Thyroid gland (tissue), 4 donors: ENCODE measurements around the gene DKK1. TPM values are rescaled to one million over a fixed set of nuclear protein-coding genes. Genes with fewer than 3 reads are reported as not detected.

Experiments
- DNase-seq, 2 donors: peaks; one replicate each; pipeline ENCODE4 v3.0.0-alpha.2; 2019
- H3K27ac ChIP-seq, 3 donors: fragments of 200-600 bp; sonication (generic); 1 replicate in 2 of 3; 2 replicates in 1 of 3; pipeline ENCODE4 v1.5.1; 2016 to 2019; ENCODE audit warnings: mild to moderate bottlenecking in 1 of 3, moderate library complexity in 1 of 3
- H3K27me3 ChIP-seq: fragments of 200-600 bp; sonication (generic); one replicate; pipeline ENCODE4 v1.5.1; 2019
- H3K36me3 ChIP-seq, 2 donors: fragments of 200-600 bp; sonication (generic); one replicate each; pipeline ENCODE4 v1.5.1; 2016 to 2019
- H3K4me1 ChIP-seq, 2 donors: fragments of 200-600 bp; sonication (generic); one replicate each; pipeline ENCODE4 v1.5.1; 2017 to 2019
- H3K4me3 ChIP-seq, 3 donors: fragments of 200-600 bp; sonication (generic); replicated peaks in 1 of 3; 1 replicate in 2 of 3; 2 replicates in 1 of 3; pipeline ENCODE4 v1.5.1; 2016; ENCODE audit warnings: mild to moderate bottlenecking in 1 of 3
- H3K9me3 ChIP-seq: fragments of 200-600 bp; sonication (generic); one replicate; pipeline ENCODE4 v1.5.1; 2017
- POLR2A ChIP-seq, 2 donors: fragments of 450-650 bp; IDR thresholded peaks; one replicate each; pipeline ENCODE4 v1.6.1; 2017; ENCODE audit warnings: antibody characterized with exemption in 2 of 2, mild to moderate bottlenecking in 2 of 2, moderate library complexity in 1 of 2
- WGBS, 2 donors: methylation state at CpG; one replicate each; pipeline ENCODE4 v1.1.5; 2017; 5-methylcytosine and 5-hydroxymethylcytosine counted together
- intact Hi-C: fragments of 100-400 bp; cut with DNase I; formaldehyde crosslinking; loops from one replicate; pipeline ENCODE4 v1.15.1; 2023
- total RNA-seq, 4 donors: library from RNA; depleted of rRNA; stranded (reverse); fragments of >200 nt; gene quantifications; one replicate each; pipeline ENCODE4 v1.2.3, GENCODE V29; 2016
- TF ChIP-seq, protein P1 (sequence below), 6 experiments: fragments of 200-600 bp in 3 of 6; fragments of 450-650 bp in 3 of 6; sonication (generic) in 3 of 6; IDR thresholded peaks; one replicate each; pipeline ENCODE4 v1.5.1; 2016 to 2019; ENCODE audit warnings: antibody characterized with exemption in 6 of 6, mild to moderate bottlenecking in 2 of 6, inconsistent platforms in 1 of 6, moderate library complexity in 1 of 6

Gene DKK1
- total RNA-seq, 4 donors from 2014 or later = 1.7 to 3.2 TPM; not detected in 2

DNA sequence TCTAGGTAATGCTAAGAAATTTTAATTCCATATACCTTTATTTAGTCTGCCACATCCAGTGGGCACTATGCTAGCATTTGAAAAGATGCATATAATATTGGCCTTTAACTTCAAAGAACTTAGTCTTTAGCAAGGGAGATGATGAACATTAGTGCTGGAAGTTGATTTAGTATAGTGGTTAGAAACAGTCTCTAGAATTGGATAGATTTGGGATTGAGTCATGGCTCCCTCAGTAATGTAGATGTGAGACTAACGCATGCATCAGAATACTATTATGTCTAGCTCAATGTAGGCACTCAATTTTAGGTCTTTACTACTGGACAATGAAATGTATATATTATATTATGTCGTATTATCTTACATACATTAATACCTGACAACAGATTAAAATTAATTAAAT lies 5.8 kb downstream of the DKK1 start:
- 71 to 95% methylated on average over 2 of the region's 2 CpGs for WGBS, 2 donors
- Histone ChIP-seq H3K36me3 (no peaks in the 10 kb centered on the region), H3K27me3 (no peaks in the 10 kb centered on the region), H3K4me3 (no peak overlapping the region), H3K9me3 (no peaks in the 10 kb centered on the region), H3K4me1 (peaks cover 0 to 1% of the 10 kb centered on the region in 2 donors), H3K27ac (no peak overlapping the region)
- DNase-seq = no peak
- no peak for TF ChIP-seq POLR2A (IDR thresholded peaks at IDR 0.05)
- TF ChIP-seq, protein P1, sequence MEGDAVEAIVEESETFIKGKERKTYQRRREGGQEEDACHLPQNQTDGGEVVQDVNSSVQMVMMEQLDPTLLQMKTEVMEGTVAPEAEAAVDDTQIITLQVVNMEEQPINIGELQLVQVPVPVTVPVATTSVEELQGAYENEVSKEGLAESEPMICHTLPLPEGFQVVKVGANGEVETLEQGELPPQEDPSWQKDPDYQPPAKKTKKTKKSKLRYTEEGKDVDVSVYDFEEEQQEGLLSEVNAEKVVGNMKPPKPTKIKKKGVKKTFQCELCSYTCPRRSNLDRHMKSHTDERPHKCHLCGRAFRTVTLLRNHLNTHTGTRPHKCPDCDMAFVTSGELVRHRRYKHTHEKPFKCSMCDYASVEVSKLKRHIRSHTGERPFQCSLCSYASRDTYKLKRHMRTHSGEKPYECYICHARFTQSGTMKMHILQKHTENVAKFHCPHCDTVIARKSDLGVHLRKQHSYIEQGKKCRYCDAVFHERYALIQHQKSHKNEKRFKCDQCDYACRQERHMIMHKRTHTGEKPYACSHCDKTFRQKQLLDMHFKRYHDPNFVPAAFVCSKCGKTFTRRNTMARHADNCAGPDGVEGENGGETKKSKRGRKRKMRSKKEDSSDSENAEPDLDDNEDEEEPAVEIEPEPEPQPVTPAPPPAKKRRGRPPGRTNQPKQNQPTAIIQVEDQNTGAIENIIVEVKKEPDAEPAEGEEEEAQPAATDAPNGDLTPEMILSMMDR (IDR thresholded peaks at IDR 0.05) = no peak
- intact Hi-C loops = loop anchor here (10.0 kb wide), 1 partner anchor 165 kb away; no protein-coding TSS in a partner anchor

DNA sequence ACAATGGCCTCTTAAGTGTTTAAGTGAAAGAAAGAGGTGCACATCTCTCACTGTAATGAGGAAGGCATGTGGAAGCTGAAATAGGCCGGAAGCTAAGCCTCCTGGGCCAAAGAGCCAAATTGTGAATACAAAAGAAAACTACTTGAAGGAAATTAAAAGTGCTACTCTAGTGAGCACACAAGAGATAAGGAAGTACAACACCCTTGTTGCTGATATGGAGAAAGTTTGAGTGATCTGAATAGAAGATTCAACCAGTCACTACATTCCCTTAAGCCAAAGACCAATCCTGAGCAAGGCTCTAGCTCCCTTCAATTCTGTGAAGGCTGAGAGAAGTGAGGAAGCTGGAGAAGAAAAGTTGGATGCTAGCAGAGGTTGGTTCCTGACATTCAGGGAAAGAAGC lies 8.2 kb downstream of the DKK1 start:
- Histone ChIP-seq H3K4me3 (no peak overlapping the region), H3K9me3 (no peaks in the 10 kb centered on the region), H3K36me3 (no peaks in the 10 kb centered on the region), H3K27ac (no peak overlapping the region), H3K27me3 (no peaks in the 10 kb centered on the region), H3K4me1 (no peaks in the 10 kb centered on the region)
- TF ChIP-seq, protein P1 (IDR thresholded peaks at IDR 0.05) = no peak
- no peak for TF ChIP-seq POLR2A (IDR thresholded peaks at IDR 0.05)
- no peak for DNase-seq
- intact Hi-C loops = no loop called here
- WGBS, 2 donors = 80 to 81% methylated on average over 1 of the region's 1 CpG

DNA sequence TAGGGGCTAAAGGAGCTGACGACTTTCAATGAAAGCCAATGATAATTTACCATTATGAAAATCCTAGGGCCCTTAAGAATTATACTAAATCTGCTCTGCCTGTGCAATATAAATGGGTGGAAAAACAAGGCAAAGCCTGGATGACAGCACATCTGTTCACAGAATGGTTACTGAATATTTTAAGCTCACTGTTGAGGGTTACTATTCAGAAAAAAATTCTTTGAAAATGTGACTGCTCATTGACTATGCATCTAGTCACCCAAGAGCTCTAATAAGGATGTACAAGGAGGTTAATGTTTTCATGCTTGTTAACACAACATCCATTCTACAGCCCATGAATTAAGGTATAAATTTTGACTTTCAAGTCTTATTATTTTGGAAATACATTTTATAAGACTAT lies 8.9 kb downstream of the DKK1 start:
- no peaks in the 10 kb centered on the region for H3K4me1 ChIP-seq
- H3K27ac ChIP-seq = no peak overlapping the region
- H3K36me3 ChIP-seq = no peaks in the 10 kb centered on the region
- no peaks in the 10 kb centered on the region for H3K27me3 ChIP-seq
- no peak for DNase-seq
- no peaks in the 10 kb centered on the region for H3K9me3 ChIP-seq
- intact Hi-C loops = no loop called here
- 88 to 89% methylated on average over 1 of the region's 1 CpG for WGBS, 2 donors
- TF ChIP-seq, protein P1 (IDR thresholded peaks at IDR 0.05) = no peak
- no peak for TF ChIP-seq POLR2A (IDR thresholded peaks at IDR 0.05)
- no peak overlapping the region for H3K4me3 ChIP-seq

DNA sequence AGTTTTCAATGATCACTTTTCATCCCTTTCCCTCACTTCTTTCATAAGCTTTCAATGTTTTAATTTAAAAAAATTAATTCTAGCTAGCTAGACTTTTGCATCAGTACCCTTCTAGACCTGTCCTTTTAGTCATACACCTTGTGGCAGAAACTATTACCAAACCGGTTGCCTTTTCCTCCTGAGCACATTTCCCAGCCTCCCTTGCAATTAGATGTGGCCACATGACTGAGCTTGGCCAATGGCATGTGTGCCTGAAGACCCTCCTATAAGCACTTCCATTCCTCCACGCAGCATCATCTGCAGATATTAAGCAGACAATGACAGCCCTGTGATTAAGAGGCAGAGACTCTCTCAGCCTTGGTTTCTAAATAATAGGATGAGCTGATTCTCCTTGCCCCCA lies 12.3 kb downstream of the DKK1 start:
- WGBS, 2 donors = 85 to 87% methylated on average over 2 of the region's 2 CpGs

DNA sequence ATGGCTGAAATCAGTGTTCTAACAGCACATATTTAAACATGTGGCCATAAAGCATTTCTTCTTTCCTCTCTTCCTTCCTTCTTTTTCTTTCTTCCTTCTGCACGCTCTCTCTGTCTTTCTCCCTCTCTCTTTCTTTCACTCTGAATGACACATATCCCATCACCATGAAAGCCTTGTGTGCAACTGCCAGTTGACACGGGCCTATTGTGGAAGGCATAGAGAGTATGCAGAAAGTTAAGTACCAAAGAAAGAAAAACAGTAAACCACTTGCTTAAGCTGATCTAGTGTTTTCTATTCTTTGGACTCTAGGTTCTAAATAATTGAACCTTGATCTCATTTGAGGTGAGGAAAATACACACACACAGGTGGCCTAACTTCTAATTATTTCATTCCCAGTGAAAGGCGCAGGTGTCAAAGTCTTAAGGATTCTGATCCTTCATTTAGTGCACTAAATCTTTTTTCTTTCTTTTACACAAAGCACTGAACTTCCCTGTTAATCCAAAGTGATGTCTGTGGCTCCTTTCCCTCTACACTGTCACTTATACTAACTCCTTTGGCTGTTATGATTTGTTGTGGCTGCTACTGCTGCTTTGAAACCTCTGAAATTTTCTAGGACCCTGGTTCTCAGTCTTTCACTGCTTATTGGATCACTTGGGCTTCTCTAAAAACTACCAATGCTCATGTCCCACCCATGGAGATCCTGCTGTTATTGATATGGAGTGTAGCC lies 17.7 kb downstream of the DKK1 start:
- no peaks in the 10 kb centered on the region for H3K9me3 ChIP-seq
- H3K36me3 ChIP-seq = no peaks in the 10 kb centered on the region
- no peaks in the 10 kb centered on the region for H3K4me1 ChIP-seq
- no peaks in the 10 kb centered on the region for H3K27me3 ChIP-seq
- intact Hi-C loops = no loop called here
- H3K27ac ChIP-seq = no peak overlapping the region
- TF ChIP-seq, protein P1 (IDR thresholded peaks at IDR 0.05) = no peak
- TF ChIP-seq POLR2A (IDR thresholded peaks at IDR 0.05) = no peak
- DNase-seq = no peak
- H3K4me3 ChIP-seq = no peak overlapping the region
- WGBS, 2 donors = 68 to 70% methylated on average over 3 of the region's 3 CpGs

More for the DNA sequence above, 12.3 kb downstream of the DKK1 start:
- no peak for DNase-seq
- no peak overlapping the region for H3K27ac ChIP-seq
- H3K4me1 ChIP-seq = no peaks in the 10 kb centered on the region
- no peak overlapping the region for H3K4me3 ChIP-seq
- H3K36me3 ChIP-seq = no peaks in the 10 kb centered on the region
- no peak for TF ChIP-seq POLR2A (IDR thresholded peaks at IDR 0.05)
- TF ChIP-seq, protein P1 (IDR thresholded peaks at IDR 0.05) = no peak
- H3K27me3 ChIP-seq = no peaks in the 10 kb centered on the region
- intact Hi-C loops = no loop called here
- H3K9me3 ChIP-seq = no peaks in the 10 kb centered on the region
